ENCODE data around the gene CCSAP.
"Not testable (repeated sequence)": the region's sequence is repeated elsewhere in the genome, so short reads cannot be mapped to it uniquely, and the experiment has no call there.

The CCSAP gene

DNA sequence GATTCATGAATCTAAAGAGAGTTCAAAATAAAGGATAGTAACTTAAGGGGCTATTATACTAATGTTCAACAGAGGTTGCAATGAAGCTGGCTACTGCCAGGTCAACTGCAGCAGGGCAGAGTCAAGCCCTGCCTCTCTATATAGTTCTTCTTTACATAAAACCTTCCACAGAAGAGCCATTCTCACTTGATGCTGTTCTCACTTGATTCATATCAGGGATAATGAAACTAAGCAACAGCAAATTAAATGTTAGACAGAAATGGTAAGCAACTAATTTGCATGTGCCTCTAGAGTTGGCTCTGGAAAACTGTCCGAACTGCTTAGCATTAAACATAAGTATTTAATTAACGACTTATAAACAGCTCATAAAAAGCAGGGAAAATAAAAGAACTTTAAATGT lies 17.4 kb downstream of the CCSAP start:
- DNase-seq = no peak

DNA sequence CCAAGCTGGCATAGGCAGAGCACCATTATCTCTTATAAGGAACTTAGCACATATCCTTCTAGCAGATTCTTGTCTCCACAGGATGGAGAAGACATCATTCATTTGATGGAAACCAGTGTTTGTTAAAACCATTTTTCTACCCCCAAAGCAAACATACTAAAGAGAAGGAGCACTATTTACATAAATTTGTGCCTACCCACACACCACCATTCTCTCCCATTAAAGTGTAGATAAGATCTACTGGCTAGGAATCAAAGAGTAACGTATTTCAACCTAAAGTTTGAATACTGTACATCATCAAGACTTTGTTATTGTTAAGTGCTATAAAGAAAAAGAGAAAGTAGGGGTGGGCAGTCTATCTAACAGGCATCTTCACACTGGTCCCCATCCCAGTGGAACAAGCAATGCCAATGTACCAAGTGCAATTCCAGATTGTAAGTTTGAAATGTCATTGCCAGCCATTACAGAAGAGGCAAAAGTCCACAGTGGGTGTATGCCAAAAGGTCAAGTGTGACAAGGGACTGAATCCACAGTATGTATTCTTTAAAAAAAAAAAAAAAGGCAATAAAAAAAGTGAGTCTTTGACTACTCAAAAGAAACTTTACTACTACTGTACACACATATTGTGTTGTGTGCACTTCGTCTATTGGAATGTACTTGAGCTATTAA lies 18.8 kb downstream of the CCSAP start:
- DNase-seq = no peak

DNA sequence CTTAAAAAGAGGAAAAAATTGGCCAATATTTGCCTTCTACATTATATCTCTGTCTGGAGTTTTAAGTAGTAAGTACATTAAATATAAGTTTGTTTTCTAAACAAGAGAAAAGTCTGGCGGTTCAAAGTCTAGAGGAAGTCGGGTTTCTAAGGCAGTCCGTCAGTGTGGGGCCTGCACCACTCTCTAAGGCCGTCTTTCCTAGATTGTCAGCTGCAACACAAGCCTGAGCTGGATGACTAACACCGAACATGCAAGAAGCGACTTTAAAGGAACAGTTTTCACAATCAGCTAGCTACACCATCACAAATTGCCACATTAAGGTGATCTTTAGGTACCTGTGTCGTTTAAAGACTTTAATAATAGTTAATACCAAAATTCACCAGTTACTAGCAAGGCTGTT lies 19.6 kb downstream of the CCSAP start:
- no peak for DNase-seq

DNA sequence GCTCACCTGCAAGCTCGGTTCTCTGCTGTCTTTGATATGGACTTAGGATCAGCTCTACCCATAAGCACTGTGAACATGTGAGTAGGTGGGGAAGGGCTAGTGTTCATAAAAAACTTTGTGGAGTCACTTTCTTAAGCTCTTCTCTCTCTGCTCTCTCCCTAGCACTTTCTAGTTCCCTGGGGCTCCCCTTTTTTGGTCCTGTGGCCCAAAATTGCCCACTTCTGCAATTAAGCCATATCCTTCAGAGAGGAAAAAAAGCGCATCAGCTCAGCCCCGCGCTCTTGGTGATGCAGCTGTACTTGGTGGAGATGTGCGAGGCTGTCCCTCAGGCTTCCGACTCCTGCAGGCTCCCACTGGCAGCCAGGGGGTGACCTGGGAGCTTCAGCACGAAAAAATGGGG lies 23.4 kb downstream of the CCSAP start:
- no peak for DNase-seq

DNA sequence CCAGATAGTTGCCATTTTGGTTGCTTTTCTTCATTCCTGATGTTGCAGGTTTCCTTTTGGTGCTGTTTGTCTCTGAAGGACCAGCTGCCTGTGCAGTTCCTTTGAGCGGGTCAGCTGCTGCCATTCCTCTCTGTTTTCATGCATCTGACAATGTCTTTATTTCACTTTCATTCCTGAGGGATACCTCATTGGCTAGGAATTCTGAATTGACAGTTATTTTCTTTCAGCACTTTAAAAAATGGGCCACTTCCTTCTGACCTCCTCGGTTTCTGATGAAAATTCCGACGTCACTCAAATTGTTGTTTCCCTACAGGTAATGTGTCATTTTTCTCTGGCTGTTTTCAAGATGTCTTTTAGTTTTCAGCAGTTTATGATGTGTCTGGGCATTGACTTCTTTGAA lies 24.8 kb downstream of the CCSAP start:
- DNase-seq = no peak

DNA sequence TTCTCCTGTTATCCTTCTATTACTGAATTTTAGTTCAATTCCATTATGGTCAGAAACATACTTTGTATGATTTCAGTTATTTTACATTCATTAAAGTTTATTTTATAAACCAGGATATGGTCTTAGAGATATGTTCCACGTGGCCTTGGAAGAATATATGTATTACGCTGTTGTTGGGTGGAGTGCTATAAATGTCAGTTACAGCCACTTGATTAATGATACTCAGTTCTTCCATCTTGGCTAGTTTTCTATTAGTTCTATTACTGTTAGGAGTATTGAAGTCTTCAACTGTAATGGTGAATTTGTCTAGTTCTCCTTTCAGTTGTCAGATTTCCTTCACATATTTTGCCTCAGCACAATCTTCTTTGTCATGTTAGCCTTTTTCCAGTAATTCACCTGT lies 26.7 kb downstream of the CCSAP start:
- DNase-seq = no peak

DNA sequence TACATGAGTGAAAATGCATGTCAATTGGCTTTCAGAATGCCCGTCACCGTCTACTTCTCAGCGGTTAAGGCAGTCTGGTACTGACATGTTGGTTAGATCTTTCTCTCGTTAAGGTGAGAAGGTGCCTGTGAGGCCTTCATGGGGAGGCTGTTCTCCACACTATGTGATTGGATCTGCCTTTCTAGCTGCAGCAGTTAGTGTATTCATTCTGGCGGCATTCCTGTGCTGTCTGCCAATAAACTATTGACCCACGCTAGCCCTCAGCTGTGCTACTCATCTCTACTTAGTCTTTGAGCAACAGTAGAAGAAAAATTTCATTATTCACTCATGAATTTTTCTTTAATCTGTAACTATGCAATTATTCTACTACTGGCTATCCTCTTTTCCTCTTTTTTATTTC lies 32.0 kb downstream of the CCSAP start:
- no peak for DNase-seq

DNA sequence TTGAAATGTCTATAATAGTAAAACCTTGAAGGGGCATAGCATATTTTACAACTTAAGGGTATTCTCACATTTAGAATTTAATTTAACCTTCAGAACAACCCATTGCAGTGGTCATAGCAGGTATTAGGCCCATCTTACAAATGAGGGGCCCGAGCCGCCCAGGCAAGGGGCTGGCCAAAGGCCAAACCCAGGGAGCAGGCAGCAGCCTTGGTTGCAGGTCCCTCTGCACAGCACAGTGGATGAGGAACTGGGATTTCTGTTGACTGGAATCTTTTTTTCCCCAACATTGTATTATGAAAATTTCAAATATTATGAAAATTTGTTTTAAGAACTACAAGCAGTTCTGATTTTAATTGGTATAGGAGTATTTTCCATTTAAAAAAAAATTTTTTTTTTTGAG lies 33.2 kb downstream of the CCSAP start:
- DNase-seq = no peak

- DNase-seq = no peak
Observed at GRCh38 chr1:229309074-229309473, 33.8 kb downstream of the CCSAP start.

- no peak for DNase-seq
Observed at GRCh38 chr1:229305392-229305791, 37.5 kb downstream of the CCSAP start.

- DNase-seq = no peak
Observed at GRCh38 chr1:229303855-229304254, 39.0 kb downstream of the CCSAP start.

DNA sequence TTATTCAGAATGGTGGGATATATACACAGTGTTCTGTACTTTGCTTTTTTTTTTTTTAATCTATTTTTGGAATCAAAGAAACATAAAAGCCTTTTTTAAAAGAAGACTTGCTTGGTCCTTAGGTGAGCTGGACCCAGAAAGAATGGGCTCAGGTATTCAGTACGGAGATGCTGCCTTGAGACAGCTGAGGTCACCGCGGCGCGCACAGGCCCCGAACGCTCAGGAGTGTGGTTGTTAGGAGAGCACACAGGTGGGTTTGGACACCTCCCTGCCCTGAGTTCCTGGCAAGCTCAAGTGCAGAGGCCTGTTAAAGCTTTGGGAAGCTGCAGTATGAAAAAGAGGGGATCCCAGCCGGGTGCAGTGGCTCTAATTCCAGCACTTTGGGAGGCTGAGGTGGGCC lies 40.1 kb downstream of the CCSAP start:
- DNase-seq = no peak

- DNase-seq = no peak
Observed at GRCh38 chr1:229300099-229300757, 42.6 kb downstream of the CCSAP start.

- no peak for DNase-seq
Observed at GRCh38 chr1:229298887-229299503, 43.9 kb downstream of the CCSAP start.

- no peak for DNase-seq
Observed at GRCh38 chr1:229298420-229298819, 44.4 kb downstream of the CCSAP start.

GRCh38 chr1:229297746-229298145 lies 45.1 kb downstream of the CCSAP start:
- no peak for DNase-seq

GRCh38 chr1:229296541-229296941 lies 46.3 kb downstream of the CCSAP start:
- DNase-seq = no peak

DNA sequence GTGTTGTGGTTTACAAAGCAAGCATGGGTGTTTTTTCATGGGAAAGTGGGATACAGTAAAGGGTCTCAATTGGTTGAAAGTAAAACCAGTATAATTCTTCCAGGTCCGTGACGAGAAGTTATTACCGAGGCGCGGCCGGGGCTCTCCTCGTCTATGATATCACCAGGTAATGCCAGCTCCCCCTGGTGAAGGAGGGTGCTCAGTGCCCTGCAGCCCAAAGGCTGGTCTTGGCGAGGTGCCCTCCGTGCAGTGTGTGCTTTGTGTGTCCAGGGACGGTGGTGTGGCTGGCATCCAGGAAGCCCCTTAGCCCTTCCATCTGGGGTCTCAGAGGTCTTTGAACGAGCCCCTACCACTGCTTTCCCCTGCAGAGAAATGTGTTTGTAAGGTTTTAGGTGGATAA lies 47.1 kb downstream of the CCSAP start:
- no peak for DNase-seq

GRCh38 chr1:229293528-229294204 lies 49.2 kb downstream of the CCSAP start:
- DNase-seq = no peak

GRCh38 chr1:229291686-229292085 lies 51.2 kb downstream of the CCSAP start:
- not testable (repeated sequence) for DNase-seq

- no peak for DNase-seq
Observed at GRCh38 chr1:229288516-229288915, 54.3 kb downstream of the CCSAP start.

DNA sequence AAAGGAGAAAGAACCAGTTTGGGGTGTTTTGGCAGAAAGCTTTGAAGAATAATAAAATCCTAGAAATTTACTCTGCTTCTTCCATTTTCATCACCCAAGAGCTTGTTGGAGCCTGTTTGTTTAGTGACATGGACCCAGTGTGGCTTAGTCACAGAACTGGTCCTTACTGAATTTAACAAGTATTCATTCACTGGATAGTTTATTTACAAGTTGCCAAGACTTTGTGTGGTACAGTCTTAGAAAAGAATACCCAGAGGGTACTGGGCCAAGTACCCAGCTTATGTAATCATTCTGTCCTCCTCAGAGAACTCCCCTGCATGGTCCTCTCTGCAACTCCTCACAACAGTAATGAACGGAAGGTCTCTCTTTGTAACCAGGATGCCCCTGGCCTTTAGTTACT lies 55.6 kb downstream of the CCSAP start:
- DNase-seq = no peak

GRCh38 chr1:229286099-229286766 lies 56.6 kb downstream of the CCSAP start:
- DNase-seq = peak; percentile 61

Data from activated CD4-positive, alpha-beta T cell treated with anti-CD3 and anti-CD28 coated beads, Interleukin-10, Interleukin-2, amounts not matched to agents 100 ng/mL and 50 ng/mL, durations not matched to agents 16 hours and 8 hours (primary cell).